HCT116 (cell line): ENCODE results near the gene OMP. TPM values are rescaled to one million over a fixed set of nuclear protein-coding genes. Genes with fewer than 3 reads are reported as not detected.

Source experiments
- ATAC-seq: fragments of 200-7000 bp; cut with Tn5 transposase; 2 replicates; pipeline ENCODE4 v1.9.1; 2020; ENCODE audit warnings: mild to moderate bottlenecking, moderate library complexity
- BruUV-seq: library from RNA; stranded (reverse); fragments of 400-500 nt; replicated peaks from 2 replicates; lab custom pipeline; 2021; lab: Mats Ljungman, UMichigan
- CTCF ChIA-PET: fragments of 300-600 bp; sonication (Branson Sonifier 250); formaldehyde crosslinking; loops from one replicate; lab custom pipeline; 2021; ENCODE audit warnings: antibody characterized with exemption; lab: Charles Lee
- POLR2A ChIA-PET: fragments of 300-600, 350-600 bp; sonication (Branson Sonifier 250); formaldehyde crosslinking; loops from one replicate; lab custom pipeline; 2021; ENCODE audit warnings: antibody characterized with exemption; lab: Charles Lee
- RAD21 ChIA-PET, 2 experiments: fragments of 300-600 bp; sonication (Branson Sonifier 250); formaldehyde crosslinking; loops; one replicate each; lab custom pipeline; 2023; ENCODE audit warnings: low total read pairs in 2 of 2; ENCODE audit not compliant: uncharacterized antibody in 2 of 2, unreplicated experiment in 2 of 2, low non-redundant PET in 1 of 2; lab: Charles Lee
- DNase-seq: peaks from one replicate; pipeline ENCODE4 v3.0.0-alpha.2; 2010; ENCODE audit warnings: low read depth, low spot score
- H2AFZ ChIP-seq: fragments of 200-600 bp; shearing (Covaris generic), sonication (generic); 2 replicates; pipeline ENCODE4 v1.6.1; 2017; ENCODE audit warnings: low read depth, mixed run types, mixed read lengths, antibody characterized with exemption, low read length; ENCODE audit not compliant: poor library complexity, severe bottlenecking
- H3K27ac ChIP-seq: 2 replicates; pipeline ENCODE4 v1.5.1; 2012; ENCODE audit warnings: low read depth, low read length
- H3K27me3 ChIP-seq: fragments of 200-600 bp; sonication (generic); 2 replicates; pipeline ENCODE4 v1.6.1; 2016; ENCODE audit warnings: mixed run types, low read length, mixed read lengths; ENCODE audit not compliant: insufficient read depth
- H3K36me3 ChIP-seq, 2 experiments: fragments of 200-500 bp in 1 of 2; fragments of 200-600 bp in 1 of 2; sonication (Bioruptor generic) in 1 of 2; sonication (generic) in 1 of 2; 2 replicates each; pipeline versions ENCODE4 v1.5.1 to v1.6.1; 2014 to 2016; ENCODE audit warnings: low read length in 2 of 2, inconsistent platforms in 1 of 2, mixed read lengths in 1 of 2, mixed run types in 1 of 2; ENCODE audit not compliant: insufficient read depth in 2 of 2, control insufficient read depth in 1 of 2
- H3K4me1 ChIP-seq, 2 experiments: fragments of 200-600 bp in 1 of 2; sonication (generic) in 1 of 2; 2 replicates each; pipeline versions ENCODE4 v1.5.1 to v1.6.1; 2012 to 2017; ENCODE audit warnings: low read length in 2 of 2, inconsistent platforms in 1 of 2, mild to moderate bottlenecking in 1 of 2, mixed read lengths in 1 of 2, mixed run types in 1 of 2, moderate library complexity in 1 of 2; ENCODE audit not compliant: insufficient read depth in 2 of 2, control insufficient read depth in 1 of 2
- H3K4me2 ChIP-seq: fragments of 200-600 bp; sonication (generic); 2 replicates; pipeline ENCODE4 v1.6.1; 2017; ENCODE audit warnings: mixed run types, low read length, mixed read lengths
- H3K4me3 ChIP-seq, 2 experiments: fragments of 200-600 bp in 1 of 2; sonication (generic) in 1 of 2; replicated peaks in 1 of 2; 2 replicates each; pipeline ENCODE4 v1.5.1; 2011 to 2016; ENCODE audit warnings: low read length in 2 of 2, control low read depth in 1 of 2, low read depth in 1 of 2, mild to moderate bottlenecking in 1 of 2, mixed read lengths in 1 of 2, mixed run types in 1 of 2
- H3K79me2 ChIP-seq: fragments of 200-600 bp; sonication (generic); 2 replicates; pipeline ENCODE4 v1.6.1; 2017; ENCODE audit warnings: mild to moderate bottlenecking, mixed run types, low read length, moderate library complexity, mixed read lengths; ENCODE audit not compliant: insufficient read depth
- H3K9ac ChIP-seq: fragments of 200-600 bp; sonication (generic); 2 replicates; pipeline ENCODE4 v1.6.1; 2016; ENCODE audit warnings: low read length, mixed read lengths
- H3K9me2 ChIP-seq: fragments of 200-600 bp; sonication (generic), shearing (Covaris generic); 2 replicates; pipeline ENCODE4 v1.6.1; 2017; ENCODE audit warnings: mixed run types, mild to moderate bottlenecking, moderate library complexity; ENCODE audit not compliant: insufficient read depth
- H3K9me3 ChIP-seq, 2 experiments: fragments of 200-500 bp in 1 of 2; fragments of 200-600 bp in 1 of 2; sonication (Bioruptor generic) in 1 of 2; sonication (generic) in 1 of 2; 2 replicates each; pipeline ENCODE4 v1.6.1; 2014 to 2017; ENCODE audit warnings: low read length in 2 of 2, mixed read lengths in 2 of 2, inconsistent platforms in 1 of 2, low read depth in 1 of 2, mild to moderate bottlenecking in 1 of 2, mixed run types in 1 of 2, moderate library complexity in 1 of 2; ENCODE audit not compliant: control insufficient read depth in 1 of 2, insufficient read depth in 1 of 2
- H4K20me1 ChIP-seq: fragments of 200-600 bp; sonication (generic), shearing (Covaris generic); 2 replicates; pipeline ENCODE4 v1.6.1; 2017; ENCODE audit warnings: mixed run types, mild to moderate bottlenecking, moderate library complexity; ENCODE audit not compliant: insufficient read depth
- CBX3 ChIP-seq: IDR thresholded peaks from 2 replicates; pipeline ENCODE4 v1.6.1; 2012; ENCODE audit warnings: low read depth
- CEBPB ChIP-seq: IDR thresholded peaks from 2 replicates; pipeline ENCODE4 v1.6.1; 2012; ENCODE audit warnings: low read depth
- CTCF ChIP-seq, 3 experiments: fragments of 200-600 bp in 1 of 3; sonication (generic) in 1 of 3; IDR thresholded peaks in 2 of 3; conservative IDR thresholded peaks in 1 of 3; 2 replicates each; pipeline ENCODE4 v1.5.1; 2012 to 2017; ENCODE audit warnings: low read depth in 2 of 3, low read length in 2 of 3, antibody characterized with exemption in 1 of 3, borderline replicate concordance in 1 of 3, control low read depth in 1 of 3, mild to moderate bottlenecking in 1 of 3, mixed read lengths in 1 of 3, mixed run types in 1 of 3, moderate library complexity in 1 of 3; ENCODE audit not compliant: insufficient read depth in 1 of 3
- EGR1 ChIP-seq: IDR thresholded peaks from 2 replicates; pipeline ENCODE4 v1.6.1; 2012; ENCODE audit warnings: low read depth
- EZH2 ChIP-seq: fragments of 200-600 bp; sonication (generic); IDR thresholded peaks from 2 replicates; pipeline ENCODE4 v1.6.1; 2017; ENCODE audit warnings: antibody characterized with exemption, mixed run types
- EZH2phosphoT487 ChIP-seq: fragments of 200-600 bp; IDR thresholded peaks from 2 replicates; pipeline ENCODE4 v1.6.1; 2018; ENCODE audit warnings: antibody characterized with exemption, borderline replicate concordance
- FOSL1 ChIP-seq: IDR thresholded peaks from 2 replicates; pipeline ENCODE4 v1.6.1; 2012; ENCODE audit warnings: low read depth
- JUND ChIP-seq: IDR thresholded peaks from 2 replicates; pipeline ENCODE4 v1.6.1; 2012
- MAX ChIP-seq: IDR thresholded peaks from 2 replicates; pipeline ENCODE4 v1.6.1; 2012
- POLR2A ChIP-seq: IDR thresholded peaks from 2 replicates; pipeline ENCODE4 v1.7.0; 2011; ENCODE audit warnings: borderline replicate concordance; ENCODE audit not compliant: insufficient read depth, insufficient read length; ENCODE audit errors: extremely low read depth
- RAD21 ChIP-seq: IDR thresholded peaks from 2 replicates; pipeline ENCODE4 v1.6.1; 2012; ENCODE audit warnings: low read depth, mild to moderate bottlenecking
- REST ChIP-seq: IDR thresholded peaks from 2 replicates; pipeline ENCODE4 v1.6.1; 2012; ENCODE audit warnings: low read depth
- SP1 ChIP-seq: IDR thresholded peaks from 2 replicates; pipeline ENCODE4 v1.6.1; 2012; ENCODE audit warnings: low read depth
- SRF ChIP-seq: IDR thresholded peaks from 2 replicates; pipeline ENCODE4 v1.6.1; 2012; ENCODE audit warnings: low read depth
- TCF7L2 ChIP-seq: IDR thresholded peaks from 2 replicates; pipeline ENCODE4 v1.7.0; 2011; ENCODE audit warnings: borderline replicate concordance, inconsistent platforms; ENCODE audit not compliant: insufficient read depth, insufficient read length; ENCODE audit errors: extremely low read depth
- ZBTB33 ChIP-seq: IDR thresholded peaks from 2 replicates; pipeline ENCODE4 v1.6.1; 2011; ENCODE audit warnings: mild to moderate bottlenecking, low read length, moderate library complexity; ENCODE audit not compliant: insufficient replicate concordance; ENCODE audit errors: extremely low read depth
- ZNF274 ChIP-seq: fragments of 200-500 bp; sonication (Bioruptor generic); IDR thresholded peaks from 2 replicates; pipeline ENCODE4 v1.6.1; 2014; ENCODE audit warnings: mild to moderate bottlenecking, low read depth, low read length, inconsistent platforms
- intact Hi-C: fragments of 100-400 bp; cut with micrococcal nuclease; formaldehyde crosslinking; loops from 2 replicates; pipeline ENCODE4 v1.10.0; 2022
- total RNA-seq: library from RNA; stranded (reverse); gene quantifications from one replicate; pipeline ENCODE4 v1.2.1, GENCODE V29; 2021; ENCODE audit not compliant: unreplicated experiment

The OMP gene
- total RNA-seq, 1 experiment from 2014 or later = not detected

- DNase-seq (no peak), ATAC-seq (no peak)
- Histone ChIP-seq H3K9me2 (no peaks in the 10 kb centered on the region), H3K36me3 (no peaks in the 10 kb centered on the region), H4K20me1 (no peaks in the 10 kb centered on the region), H2AFZ (no peak overlapping the region), H3K9ac (no peak overlapping the region), H3K4me2 (no peak overlapping the region), H3K4me3 (no peak overlapping the region), H3K27ac (no peak overlapping the region), H3K79me2 (no peaks in the 10 kb centered on the region), H3K4me1 (peaks cover 23 to 37% of the 10 kb centered on the region in 2 experiments), H3K27me3 (no peaks in the 10 kb centered on the region), H3K9me3 (no peaks in the 10 kb centered on the region)
- ChIA-PET POLR2A (no interaction called here), RAD21 (no interaction called here), CTCF (no interaction called here)
- intact Hi-C loops = no loop called here
- no peak for TF ChIP-seq ZBTB33
- TF ChIP-seq JUND = no peak
- TF ChIP-seq MAX = no peak
- TF ChIP-seq SP1 = no peak
- TF ChIP-seq SRF = no peak
- no peak for TF ChIP-seq RAD21
- no peak for TF ChIP-seq POLR2A
- no peak for TF ChIP-seq EGR1
- TF ChIP-seq ZNF274 = no peak
- no peak for TF ChIP-seq CTCF (IDR thresholded peaks at IDR 0.05 in 2 of 3, conservative IDR thresholded peaks at IDR 0.05 in 1 of 3; ENCODE audit: borderline replicate concordance in 1 of 3, insufficient read depth in 1 of 3, low read depth in 2 of 3, low read length in 2 of 3)
- no peak for TF ChIP-seq FOSL1
- TF ChIP-seq TCF7L2 = no peak
- no peak for TF ChIP-seq REST
- no peak for TF ChIP-seq EZH2
- no peak for TF ChIP-seq CBX3
- no peak for TF ChIP-seq EZH2phosphoT487
- no peak for TF ChIP-seq CEBPB
- BruUV-seq = no TSS peak
Measured at GRCh38 chr11:77068457-77069335, 33.9 kb upstream of the OMP start.
